Gastroesophageal sphincter (tissue), 4 donors: ENCODE results near the gene CYTH1. TPM values are rescaled to one million over a fixed set of nuclear protein-coding genes. Genes with fewer than 3 reads are reported as not detected.
A peak's percentile ranks its signal among the peaks of the same experiment; 100 is the strongest.

Experiments
- ATAC-seq: fragments of 150-250 bp; one replicate; pipeline ENCODE4 v1.9.1; 2016; ENCODE audit warnings: mild to moderate bottlenecking, moderate library complexity
- H3K27ac ChIP-seq, 4 donors: fragments of 200-600 bp; sonication (generic) in 3 of 4; 1 replicate in 3 of 4; 2 replicates in 1 of 4; pipeline ENCODE4 v1.5.1; 2016 to 2019
- H3K27me3 ChIP-seq: fragments of 200-600 bp; sonication (generic); one replicate; pipeline ENCODE4 v1.5.1; 2019
- H3K36me3 ChIP-seq, 2 donors: fragments of 200-600 bp; sonication (generic); one replicate each; pipeline ENCODE4 v1.5.1; 2019; ENCODE audit warnings: control low read depth in 1 of 2
- H3K4me1 ChIP-seq, 3 donors: fragments of 200-600 bp; sonication (generic); 1 replicate in 2 of 3; 2 replicates in 1 of 3; pipeline ENCODE4 v1.5.1; 2016 to 2019; ENCODE audit warnings: control low read depth in 2 of 3
- H3K4me3 ChIP-seq, 2 donors: fragments of 200-600 bp; sonication (generic); one replicate each; pipeline ENCODE4 v1.5.1; 2019; ENCODE audit warnings: mild to moderate bottlenecking in 1 of 2, moderate library complexity in 1 of 2
- H3K9me3 ChIP-seq, 3 donors: fragments of 200-600 bp; sonication (generic); one replicate each; pipeline ENCODE4 v1.5.1; 2017 to 2019; ENCODE audit warnings: control low read depth in 2 of 3
- EP300 ChIP-seq: sonication (generic); formaldehyde crosslinking; IDR thresholded peaks from one replicate; pipeline ENCODE4 v1.6.1; 2017; ENCODE audit warnings: antibody characterized with exemption, mild to moderate bottlenecking
- POLR2A ChIP-seq, 2 donors: fragments of 450-650 bp; IDR thresholded peaks; one replicate each; pipeline ENCODE4 v1.6.1; 2017; ENCODE audit warnings: antibody characterized with exemption in 2 of 2, mild to moderate bottlenecking in 2 of 2, moderate library complexity in 1 of 2
- POLR2AphosphoS5 ChIP-seq: sonication (generic); formaldehyde crosslinking; IDR thresholded peaks from one replicate; pipeline ENCODE4 v1.6.1; 2017; ENCODE audit warnings: antibody characterized with exemption
- WGBS, 2 donors: methylation state at CpG; one replicate each; pipeline ENCODE4 v1.1.5; 2018; ENCODE audit warnings: low coverage in 1 of 2; 5-methylcytosine and 5-hydroxymethylcytosine counted together
- total RNA-seq, 4 donors: library from RNA; depleted of rRNA; stranded (reverse); fragments of >200 nt; gene quantifications; one replicate each; pipeline ENCODE4 v1.1.0, GENCODE V29; 2016
- TF ChIP-seq, protein P1 (sequence below), 4 experiments: fragments of 200-600 bp in 2 of 4; fragments of 450-650 bp in 2 of 4; sonication (generic) in 1 of 4; IDR thresholded peaks; one replicate each; pipeline ENCODE4 v1.5.1; 2017 to 2019; ENCODE audit warnings: antibody characterized with exemption in 4 of 4, mild to moderate bottlenecking in 2 of 4, moderate library complexity in 2 of 4

The CYTH1 gene
- total RNA-seq, 4 donors from 2014 or later: 26.9 to 38.0 (median 31.0) TPM

DNA sequence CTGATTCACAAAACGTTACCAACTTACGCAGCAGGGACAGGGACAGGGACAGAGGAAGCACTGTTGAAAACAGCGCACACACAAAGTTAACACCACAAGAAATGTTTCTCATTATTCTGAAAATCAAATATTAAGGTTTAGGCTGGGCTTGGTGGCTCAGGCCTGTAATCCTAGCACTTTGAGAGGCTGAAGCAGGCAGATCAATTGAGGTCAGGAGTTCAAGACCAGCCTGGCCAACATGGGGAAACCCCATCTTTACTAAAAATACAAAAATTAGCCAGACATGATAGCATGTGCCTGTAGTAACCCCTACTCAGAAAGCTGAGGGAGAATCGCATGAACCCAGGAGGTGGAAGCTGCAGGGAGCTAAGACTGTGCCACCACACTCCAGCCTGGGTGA is 4.2 kb downstream of the CYTH1 start:
- Histone ChIP-seq H3K27ac (no peak overlapping the region), H3K27me3 (no peaks in the 10 kb centered on the region), H3K4me1 (peaks cover 0 to 53% (median 11%) of the 10 kb centered on the region in 3 donors), H3K36me3 (no peaks in the 10 kb centered on the region), H3K4me3 (no peak overlapping the region), H3K9me3 (no peaks in the 10 kb centered on the region)
- TF ChIP-seq POLR2A (IDR thresholded peaks at IDR 0.05): no peak
- no peak for TF ChIP-seq POLR2AphosphoS5
- TF ChIP-seq EP300: no peak
- TF ChIP-seq, protein P1, sequence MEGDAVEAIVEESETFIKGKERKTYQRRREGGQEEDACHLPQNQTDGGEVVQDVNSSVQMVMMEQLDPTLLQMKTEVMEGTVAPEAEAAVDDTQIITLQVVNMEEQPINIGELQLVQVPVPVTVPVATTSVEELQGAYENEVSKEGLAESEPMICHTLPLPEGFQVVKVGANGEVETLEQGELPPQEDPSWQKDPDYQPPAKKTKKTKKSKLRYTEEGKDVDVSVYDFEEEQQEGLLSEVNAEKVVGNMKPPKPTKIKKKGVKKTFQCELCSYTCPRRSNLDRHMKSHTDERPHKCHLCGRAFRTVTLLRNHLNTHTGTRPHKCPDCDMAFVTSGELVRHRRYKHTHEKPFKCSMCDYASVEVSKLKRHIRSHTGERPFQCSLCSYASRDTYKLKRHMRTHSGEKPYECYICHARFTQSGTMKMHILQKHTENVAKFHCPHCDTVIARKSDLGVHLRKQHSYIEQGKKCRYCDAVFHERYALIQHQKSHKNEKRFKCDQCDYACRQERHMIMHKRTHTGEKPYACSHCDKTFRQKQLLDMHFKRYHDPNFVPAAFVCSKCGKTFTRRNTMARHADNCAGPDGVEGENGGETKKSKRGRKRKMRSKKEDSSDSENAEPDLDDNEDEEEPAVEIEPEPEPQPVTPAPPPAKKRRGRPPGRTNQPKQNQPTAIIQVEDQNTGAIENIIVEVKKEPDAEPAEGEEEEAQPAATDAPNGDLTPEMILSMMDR (IDR thresholded peaks at IDR 0.05): no peak
- 85 to 97% methylated on average over 3 to 4 of the region's 4 CpGs for WGBS, 2 donors
- no peak for ATAC-seq

DNA sequence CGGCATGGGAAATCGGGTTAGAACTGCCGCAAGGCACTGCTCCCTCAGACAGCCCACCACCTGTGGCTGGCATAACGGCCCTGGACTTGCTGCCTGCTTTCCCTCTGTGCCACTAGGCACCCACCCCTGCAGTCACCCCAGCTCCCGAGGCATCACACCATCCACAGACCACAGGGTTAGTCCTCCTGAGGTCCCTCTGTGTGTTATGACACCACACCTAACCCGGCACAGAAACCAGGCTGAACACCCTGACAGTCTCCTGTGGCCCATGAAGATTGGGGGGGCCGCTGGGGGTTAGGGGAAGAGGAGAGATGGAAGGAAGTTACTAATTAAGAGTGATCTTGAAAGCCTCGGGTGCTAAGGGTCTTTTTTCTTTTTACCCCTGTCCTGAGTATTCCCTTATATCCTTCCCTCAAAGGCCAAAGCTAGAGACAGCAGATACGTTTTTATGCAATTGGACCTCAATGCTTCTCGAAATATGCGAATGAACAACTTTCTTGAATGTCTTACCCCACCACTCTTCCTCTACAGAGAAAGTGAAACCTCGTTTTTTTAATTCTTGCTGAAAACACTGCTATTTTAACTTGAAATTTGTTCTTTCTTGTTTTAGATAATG is 7.0 kb downstream of the CYTH1 start:
- H3K4me1 ChIP-seq: peaks cover 0 to 37% (median 3%) of the 10 kb centered on the region in 3 donors
- peak overlapping the region in 3 of 4 donors; percentile 10 to 68 (median 49) for H3K27ac ChIP-seq
- no peaks in the 10 kb centered on the region for H3K36me3 ChIP-seq
- no peak for ATAC-seq
- H3K4me3 ChIP-seq: peak overlapping the region in 1 of 2 donors; percentile 10
- TF ChIP-seq, protein P1 (IDR thresholded peaks at IDR 0.05): no peak
- TF ChIP-seq EP300 (no peak), POLR2A (IDR thresholded peaks at IDR 0.05) (no peak), POLR2AphosphoS5 (no peak)
- H3K9me3 ChIP-seq: no peaks in the 10 kb centered on the region
- WGBS, 2 donors: 50 to 80% methylated on average over 6 to 8 of the region's 12 CpGs
- H3K27me3 ChIP-seq: no peaks in the 10 kb centered on the region

DNA sequence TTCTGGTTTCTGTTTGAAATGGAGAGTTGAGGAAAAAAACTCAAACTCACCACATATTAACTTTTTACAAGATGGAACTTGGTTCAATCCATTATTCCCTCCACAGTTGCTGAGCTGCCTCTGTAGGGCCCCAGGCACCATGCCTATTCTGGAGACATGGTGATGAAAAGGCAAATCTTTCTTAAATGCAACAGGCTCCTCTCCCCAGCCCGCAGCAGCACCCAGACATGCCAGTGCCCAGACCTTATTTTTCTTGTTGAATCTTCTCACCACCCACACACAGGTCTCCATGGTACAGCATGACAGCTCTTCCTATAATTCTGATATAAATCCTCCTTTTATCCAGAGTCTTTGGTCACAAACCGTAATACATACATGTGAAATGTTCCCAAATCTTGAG is 7.6 kb downstream of the CYTH1 start:
- no peaks in the 10 kb centered on the region for H3K9me3 ChIP-seq
- no peaks in the 10 kb centered on the region for H3K36me3 ChIP-seq
- 50 to 81% methylated on average over 1 to 2 of the region's 2 CpGs for WGBS, 2 donors
- H3K27me3 ChIP-seq: no peaks in the 10 kb centered on the region
- ATAC-seq: no peak
- H3K4me3 ChIP-seq: no peak overlapping the region
- TF ChIP-seq, protein P1 (IDR thresholded peaks at IDR 0.05): no peak
- TF ChIP-seq EP300 (no peak), POLR2A (IDR thresholded peaks at IDR 0.05) (no peak), POLR2AphosphoS5 (no peak)
- H3K4me1 ChIP-seq: peaks cover 0 to 31% (median 0%) of the 10 kb centered on the region in 3 donors
- H3K27ac ChIP-seq: peak overlapping the region in 3 of 4 donors; percentile 10 to 68 (median 49)

DNA sequence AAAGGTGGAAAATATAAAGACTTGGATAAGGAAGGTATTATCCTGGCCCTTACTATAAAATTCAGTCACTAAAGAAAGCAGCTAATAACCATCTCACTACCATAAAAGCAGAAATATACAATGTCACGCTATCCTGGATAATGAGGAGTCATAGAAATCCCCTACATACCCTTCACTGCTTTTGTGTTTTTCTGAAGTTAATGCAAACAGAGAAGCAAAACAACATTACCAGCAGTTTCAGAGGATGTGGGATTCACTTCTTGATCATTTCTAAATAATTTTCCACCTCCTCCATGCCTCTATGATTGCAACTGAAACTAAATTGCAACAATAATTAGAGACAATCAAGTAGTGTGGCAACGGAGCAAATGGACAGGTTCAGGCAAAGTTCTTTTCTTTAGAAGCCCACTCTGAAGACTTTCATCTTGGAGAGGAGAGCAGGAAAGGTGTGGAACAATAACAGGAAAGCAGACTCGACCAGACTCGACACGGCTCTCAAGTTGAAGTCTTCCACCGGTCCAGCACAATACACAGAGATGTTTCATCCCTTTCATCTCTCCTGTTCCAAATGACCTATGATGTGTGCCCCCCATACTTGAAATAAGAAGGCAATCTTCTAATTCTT is 10.2 kb downstream of the CYTH1 start:
- Histone ChIP-seq H3K27me3 (no peaks in the 10 kb centered on the region), H3K4me1 (peaks cover 0 to 44% (median 0%) of the 10 kb centered on the region in 3 donors), H3K9me3 (no peaks in the 10 kb centered on the region), H3K4me3 (no peak overlapping the region), H3K36me3 (no peaks in the 10 kb centered on the region), H3K27ac (no peak overlapping the region)
- TF ChIP-seq EP300 (no peak), POLR2AphosphoS5 (no peak), POLR2A (IDR thresholded peaks at IDR 0.05) (no peak)
- TF ChIP-seq, protein P1 (IDR thresholded peaks at IDR 0.05): no peak
- WGBS, 2 donors: 59 to 86% methylated on average over 1 to 6 of the region's 6 CpGs
- no peak for ATAC-seq
